Retinal pigment epithelial cell (primary cell): ENCODE measurements around the gene ZDHHC5.

Experiments
- DNase-seq: peaks from one replicate; pipeline ENCODE4 v3.0.0-alpha.2; 2010; ENCODE audit warnings: low read depth
- H3K4me3 ChIP-seq: 2 replicates; pipeline ENCODE4 v1.5.1; 2011; ENCODE audit warnings: mild to moderate bottlenecking, low read length, control low read depth, moderate library complexity
- CTCF ChIP-seq: conservative IDR thresholded peaks from 2 replicates; pipeline ENCODE4 v1.5.1; 2011; ENCODE audit warnings: low read depth, low read length, control low read depth, inconsistent platforms

The ZDHHC5 gene

GRCh38 chr11:57638005-57638781 lies 29.7 kb upstream of the ZDHHC5 start:
- peak overlapping the region; percentile 98 for H3K4me3 ChIP-seq
- peak; percentile 54 for DNase-seq
- no peak for TF ChIP-seq CTCF

- DNase-seq, result no peak
- peak overlapping the region; percentile 98 for H3K4me3 ChIP-seq
- no peak for TF ChIP-seq CTCF
These were observed 29.0 kb upstream of the ZDHHC5 start for GRCh38 chr11:57638811-57639320.

- peak overlapping the region; percentile 98 for H3K4me3 ChIP-seq
- TF ChIP-seq CTCF, result no peak
- no peak for DNase-seq
These were observed 28.4 kb upstream of the ZDHHC5 start for GRCh38 chr11:57639321-57640067.

GRCh38 chr11:57640068-57640800 lies 27.7 kb upstream of the ZDHHC5 start:
- peak overlapping the region; percentile 98 for H3K4me3 ChIP-seq
- TF ChIP-seq CTCF, result no peak
- no peak for DNase-seq

- no peak overlapping the region for H3K4me3 ChIP-seq
- DNase-seq, result no peak
- TF ChIP-seq CTCF, result peak; percentile 65
These were observed 26.7 kb upstream of the ZDHHC5 start for GRCh38 chr11:57641011-57641807.

GRCh38 chr11:57643802-57644201 lies 24.1 kb upstream of the ZDHHC5 start:
- no peak for DNase-seq
- H3K4me3 ChIP-seq, result no peak overlapping the region
- no peak for TF ChIP-seq CTCF
